Right hindlimb (tissue), 1 donor: ENCODE results near the gene PLEKHM2.
"Not testable (repeated sequence)": the region's sequence is repeated elsewhere in the genome, so short reads cannot be mapped to it uniquely, and the experiment has no call there.

Experiments
- DNase-seq: peaks from one replicate; pipeline ENCODE4 v3.0.0-alpha.2; 2018

PLEKHM2 gene

GRCh38 chr1:15684042-15684461 lies at the start of gene PLEKHM2:
TSS of gene PLEKHM2 (plus strand) at chr1:15684320. CDS start at chr1:15684559, 239 bp downstream.
- peak; percentile 49 for DNase-seq

GRCh38 chr1:15636436-15636835 lies 47.7 kb upstream of the PLEKHM2 start:
- no peak for DNase-seq

GRCh38 chr1:15637826-15638225 lies 46.3 kb upstream of the PLEKHM2 start:
- no peak for DNase-seq

GRCh38 chr1:15639262-15639661 lies 44.9 kb upstream of the PLEKHM2 start:
- no peak for DNase-seq

GRCh38 chr1:15639931-15640330 lies 44.2 kb upstream of the PLEKHM2 start:
- DNase-seq: no peak

- no peak for DNase-seq
Observed at GRCh38 chr1:15640667-15641066, 43.5 kb upstream of the PLEKHM2 start.

GRCh38 chr1:15649937-15650336 lies 34.2 kb upstream of the PLEKHM2 start:
- DNase-seq: no peak

- no peak for DNase-seq
Observed at GRCh38 chr1:15650433-15650832, 33.7 kb upstream of the PLEKHM2 start.

- not testable (repeated sequence) for DNase-seq
Observed at GRCh38 chr1:15652130-15652529, 32.0 kb upstream of the PLEKHM2 start.

GRCh38 chr1:15654091-15654690 lies 29.9 kb upstream of the PLEKHM2 start:
- DNase-seq: no peak

GRCh38 chr1:15656464-15656863 lies 27.7 kb upstream of the PLEKHM2 start:
- no peak for DNase-seq

- no peak for DNase-seq
Observed at GRCh38 chr1:15657021-15657420, 27.1 kb upstream of the PLEKHM2 start.

GRCh38 chr1:15660151-15660550 lies 24.0 kb upstream of the PLEKHM2 start:
- DNase-seq: no peak

- no peak for DNase-seq
Observed at GRCh38 chr1:15662477-15662876, 21.6 kb upstream of the PLEKHM2 start.

GRCh38 chr1:15663925-15664324 lies 20.2 kb upstream of the PLEKHM2 start:
- DNase-seq: no peak

- DNase-seq: no peak
Observed at GRCh38 chr1:15667362-15667761, 16.8 kb upstream of the PLEKHM2 start.

GRCh38 chr1:15668089-15668754 lies 15.9 kb upstream of the PLEKHM2 start:
- DNase-seq: no peak

GRCh38 chr1:15669074-15669473 lies 15.0 kb upstream of the PLEKHM2 start:
- DNase-seq: no peak

GRCh38 chr1:15669864-15670263 lies 14.3 kb upstream of the PLEKHM2 start:
- no peak for DNase-seq

- no peak for DNase-seq
Observed at GRCh38 chr1:15671430-15671829, 12.7 kb upstream of the PLEKHM2 start.

- no peak for DNase-seq
Observed at GRCh38 chr1:15674386-15675159, 9.5 kb upstream of the PLEKHM2 start.

GRCh38 chr1:15676010-15676409 lies 8.1 kb upstream of the PLEKHM2 start:
- DNase-seq: no peak

- no peak for DNase-seq
Observed at GRCh38 chr1:15676688-15677661, 7.1 kb upstream of the PLEKHM2 start.
